Lower leg skin (tissue), 4 donors: ENCODE results near the gene KIRREL3. TPM values are rescaled to one million over a fixed set of nuclear protein-coding genes. Genes with fewer than 3 reads are reported as not detected.
A peak's percentile ranks its signal among the peaks of the same experiment; 100 is the strongest.

ENCODE experiments used
- DNase-seq, 2 donors: peaks; one replicate each; pipeline ENCODE4 v3.0.0-alpha.2; 2019; ENCODE audit warnings: low spot score in 2 of 2
- H3K4me3 ChIP-seq: fragments of 200-600 bp; sonication (generic); 2 replicates; pipeline ENCODE4 v1.5.1; 2017; ENCODE audit warnings: mild to moderate bottlenecking, low read depth; ENCODE audit not compliant: poor library complexity, severe bottlenecking
- CTCF ChIP-seq, 3 donors: fragments of 450-650 bp; IDR thresholded peaks; one replicate each; pipeline ENCODE4 v1.5.1; 2016; ENCODE audit warnings: antibody characterized with exemption in 3 of 3, mild to moderate bottlenecking in 3 of 3, moderate library complexity in 2 of 3
- POLR2A ChIP-seq, 2 donors: fragments of 450-650 bp; IDR thresholded peaks; one replicate each; pipeline ENCODE4 v1.6.1; 2016 to 2017; ENCODE audit warnings: antibody characterized with exemption in 2 of 2, mild to moderate bottlenecking in 1 of 2, moderate library complexity in 1 of 2
- WGBS, 2 donors: methylation state at CpG; one replicate each; pipeline ENCODE4 v1.1.5; 2018; 5-methylcytosine and 5-hydroxymethylcytosine counted together
- intact Hi-C: fragments of 100-400 bp; cut with DNase I; formaldehyde crosslinking; loops from one replicate; pipeline ENCODE4 v1.15.0; 2023; ENCODE audit warnings: low total_unique reads
- total RNA-seq, 4 donors: library from RNA; depleted of rRNA; stranded (reverse); fragments of >200 nt; gene quantifications; one replicate each; pipeline ENCODE4 v1.1.0, GENCODE V29; 2016

KIRREL3 gene
- total RNA-seq, 4 donors from 2014 or later, result 0.13 TPM; not detected in 3

DNA sequence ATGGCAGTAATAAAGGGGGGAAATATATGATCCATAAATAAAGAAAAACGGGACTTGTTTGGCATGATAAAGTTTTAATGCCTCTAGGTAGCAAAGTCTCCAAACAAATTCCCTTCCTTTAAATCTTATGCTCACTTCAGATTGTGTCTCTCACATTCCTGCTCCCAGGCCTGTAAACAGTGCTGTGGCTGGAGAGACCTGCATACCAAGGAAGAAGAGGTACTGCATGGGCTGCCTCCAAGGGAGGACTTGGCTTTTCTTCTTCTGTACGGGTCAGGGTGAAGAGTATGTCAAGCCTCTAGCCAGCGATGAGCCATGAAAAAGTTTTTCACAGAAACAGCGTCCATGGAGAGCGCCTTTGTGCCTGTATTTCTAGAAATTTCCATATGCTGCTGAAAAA is 161.8 kb downstream of the KIRREL3 start:
- 72 to 75% methylated on average over 5 of the region's 5 CpGs for WGBS, 2 donors
- H3K4me3 ChIP-seq, result no peak overlapping the region
- no peak for DNase-seq
- intact Hi-C loops, result no loop called here
- TF ChIP-seq CTCF (IDR thresholded peaks at IDR 0.05), result no peak

DNA sequence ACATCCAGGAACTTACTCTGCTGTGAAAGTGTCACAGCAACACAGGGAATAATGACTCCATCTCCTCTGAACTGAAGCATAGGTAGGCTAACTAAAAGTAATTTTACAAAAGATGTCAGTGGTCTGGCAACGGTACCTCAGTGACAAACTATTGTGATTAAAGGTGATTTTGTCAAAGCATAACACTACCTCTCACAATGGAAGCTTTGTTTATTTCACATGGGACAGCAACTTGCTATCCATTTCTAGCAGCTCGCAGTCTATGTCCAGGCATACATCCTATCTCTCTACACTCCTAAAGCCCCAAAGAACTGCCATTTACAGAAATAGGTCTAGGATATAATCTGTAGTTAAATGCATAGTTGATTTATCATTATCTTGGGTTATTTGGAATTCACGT is 163.0 kb downstream of the KIRREL3 start:
- DNase-seq, result no peak
- TF ChIP-seq POLR2A (IDR thresholded peaks at IDR 0.05) (no peak), CTCF (IDR thresholded peaks at IDR 0.05) (no peak)
- intact Hi-C loops, result no loop called here
- no peak overlapping the region for H3K4me3 ChIP-seq
- 86% methylated on average over 3 of the region's 3 CpGs for WGBS, 2 donors

GRCh38 chr11:126834573-126834972 is 166.0 kb downstream of the KIRREL3 start:
- WGBS, 2 donors, result 70 to 75% methylated on average over 8 of the region's 8 CpGs
- DNase-seq, result no peak
- intact Hi-C loops, result no loop called here
- H3K4me3 ChIP-seq, result no peak overlapping the region
- TF ChIP-seq POLR2A (IDR thresholded peaks at IDR 0.05) (no peak), CTCF (IDR thresholded peaks at IDR 0.05) (no peak)

DNA sequence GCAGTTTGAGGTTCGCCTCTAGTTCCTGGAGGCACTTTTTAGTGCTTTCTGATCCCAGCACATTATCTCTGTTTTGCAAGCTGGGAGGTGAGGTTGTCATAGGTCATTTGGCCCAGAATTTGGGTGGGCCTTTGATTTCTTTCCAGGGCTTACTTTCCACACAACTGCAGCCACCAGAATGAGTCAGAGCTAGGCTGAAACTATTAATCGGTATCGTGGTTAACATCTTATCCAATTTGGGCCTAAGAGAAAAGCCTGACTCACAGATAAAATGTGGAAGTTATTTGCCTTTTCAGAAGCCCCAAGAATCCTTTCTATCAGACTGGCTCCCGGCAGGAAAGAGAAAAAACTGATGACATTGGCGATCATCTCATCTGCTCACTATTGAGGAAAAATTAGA is 166.4 kb downstream of the KIRREL3 start:
- no peak overlapping the region for H3K4me3 ChIP-seq
- TF ChIP-seq CTCF (IDR thresholded peaks at IDR 0.05), result no peak
- no peak for TF ChIP-seq POLR2A (IDR thresholded peaks at IDR 0.05)
- peak in 1 of 2 donors; percentile 16 for DNase-seq
- 62 to 64% methylated on average over 5 of the region's 5 CpGs for WGBS, 2 donors
- intact Hi-C loops, result no loop called here

GRCh38 chr11:126833065-126833464 is 167.5 kb downstream of the KIRREL3 start:
- H3K4me3 ChIP-seq, result no peak overlapping the region

More at GRCh38 chr11:126833065-126833464, 167.5 kb downstream of the KIRREL3 start:
- no peak for DNase-seq
- TF ChIP-seq POLR2A (IDR thresholded peaks at IDR 0.05) (no peak), CTCF (IDR thresholded peaks at IDR 0.05) (no peak)
- 76 to 79% methylated on average over 1 of the region's 1 CpG for WGBS, 2 donors
- intact Hi-C loops, result no loop called here
